ENCODE data around the gene TMEM145.

The TMEM145 gene

GRCh38 chr19:42288387-42288786, 24.7 kb upstream of the TMEM145 start:
- no peak for TF ChIP-seq CTCF (IDR thresholded peaks at IDR 0.05; ENCODE audit: borderline replicate concordance, control extremely low read depth, extremely low read depth, insufficient read depth, missing control alignments)
- in situ Hi-C loops (cut with MboI; ENCODE audit: low sequenced_read_pairs, unreplicated experiment) = no loop called here
- no peak for DNase-seq (ENCODE audit: low spot score)

- TF ChIP-seq CTCF (IDR thresholded peaks at IDR 0.05; ENCODE audit: borderline replicate concordance, control extremely low read depth, extremely low read depth, insufficient read depth, missing control alignments) = no peak
- in situ Hi-C loops (cut with MboI; ENCODE audit: low sequenced_read_pairs, unreplicated experiment) = no loop called here
- DNase-seq (ENCODE audit: low spot score) = no peak
Measured at GRCh38 chr19:42288881-42289555, 24.1 kb upstream of the TMEM145 start.

- DNase-seq (ENCODE audit: low spot score) = no peak
- in situ Hi-C loops (cut with MboI; ENCODE audit: low sequenced_read_pairs, unreplicated experiment) = no loop called here
- no peak for TF ChIP-seq CTCF (IDR thresholded peaks at IDR 0.05; ENCODE audit: borderline replicate concordance, control extremely low read depth, extremely low read depth, insufficient read depth, missing control alignments)
Measured at GRCh38 chr19:42289556-42290041, 23.5 kb upstream of the TMEM145 start.

- no peak for TF ChIP-seq CTCF (IDR thresholded peaks at IDR 0.05; ENCODE audit: borderline replicate concordance, control extremely low read depth, extremely low read depth, insufficient read depth, missing control alignments)
- in situ Hi-C loops (cut with MboI; ENCODE audit: low sequenced_read_pairs, unreplicated experiment) = no loop called here
- no peak for DNase-seq (ENCODE audit: low spot score)
Measured at GRCh38 chr19:42290136-42290522, 23.0 kb upstream of the TMEM145 start.

- peak; percentile 60 for DNase-seq (ENCODE audit: low spot score)
- TF ChIP-seq CTCF (IDR thresholded peaks at IDR 0.05; ENCODE audit: borderline replicate concordance, control extremely low read depth, extremely low read depth, insufficient read depth, missing control alignments) = peak; percentile 42
- in situ Hi-C loops (cut with MboI; ENCODE audit: low sequenced_read_pairs, unreplicated experiment) = no loop called here
Measured at GRCh38 chr19:42290523-42291434, 22.3 kb upstream of the TMEM145 start.

- DNase-seq (ENCODE audit: low spot score) = no peak
- in situ Hi-C loops (cut with MboI; ENCODE audit: low sequenced_read_pairs, unreplicated experiment) = no loop called here
- no peak for TF ChIP-seq CTCF (IDR thresholded peaks at IDR 0.05; ENCODE audit: borderline replicate concordance, control extremely low read depth, extremely low read depth, insufficient read depth, missing control alignments)
Measured at GRCh38 chr19:42291435-42291810, 21.7 kb upstream of the TMEM145 start.
